IgD-negative memory B cell (primary cell): Measurements from ENCODE around the gene RAD51B. TPM values are rescaled to one million over a fixed set of nuclear protein-coding genes. Genes with fewer than 3 reads are reported as not detected.

ENCODE experiments used
- H3K27ac Mint-ChIP-seq, 3 donors: one replicate each; pipeline ENCODE4 v1.8.0; 2020 to 2022; ENCODE audit warnings: mild to moderate bottlenecking in 3 of 3, mixed read lengths in 3 of 3, moderate library complexity in 1 of 3
- H3K27me3 Mint-ChIP-seq: one replicate; pipeline ENCODE4 v1.8.0; 2021; ENCODE audit warnings: mixed read lengths
- H3K36me3 Mint-ChIP-seq: one replicate; pipeline ENCODE4 v1.8.0; 2020; ENCODE audit warnings: mild to moderate bottlenecking, mixed read lengths
- H3K4me1 Mint-ChIP-seq, 3 donors: one replicate each; pipeline ENCODE4 v1.8.0; 2020 to 2022; ENCODE audit warnings: mixed read lengths in 3 of 3, mild to moderate bottlenecking in 1 of 3
- H3K4me3 Mint-ChIP-seq, 4 donors: one replicate each; pipeline ENCODE4 v1.8.0; 2020 to 2022; ENCODE audit warnings: mild to moderate bottlenecking in 4 of 4, mixed read lengths in 4 of 4, moderate library complexity in 3 of 4
- H3K9me3 Mint-ChIP-seq, 3 donors: one replicate each; pipeline ENCODE4 v1.8.0; 2020 to 2021; ENCODE audit warnings: mixed read lengths in 3 of 3, mild to moderate bottlenecking in 1 of 3
- polyA plus RNA-seq: library from polyadenylated mRNA; unstranded; fragments of 300-500 nt; fragmentation: Illumina TruSeq; gene quantifications from one replicate; pipeline ENCODE4 v1.2.3, GENCODE V29; 2021

RAD51B gene
- polyA plus RNA-seq, 1 donor from 2014 or later, result 24.9 TPM

GRCh38 chr14:68487805-68488590, 668.4 kb downstream of the RAD51B start:
- Mint-ChIP-seq H3K27ac (no peak overlapping the region), H3K9me3 (no peaks in the 10 kb centered on the region), H3K36me3 (no peaks in the 10 kb centered on the region), H3K4me1 (peaks cover 9 to 18% (median 10%) of the 10 kb centered on the region in 3 donors), H3K4me3 (no peak overlapping the region), H3K27me3 (no peaks in the 10 kb centered on the region)

DNA sequence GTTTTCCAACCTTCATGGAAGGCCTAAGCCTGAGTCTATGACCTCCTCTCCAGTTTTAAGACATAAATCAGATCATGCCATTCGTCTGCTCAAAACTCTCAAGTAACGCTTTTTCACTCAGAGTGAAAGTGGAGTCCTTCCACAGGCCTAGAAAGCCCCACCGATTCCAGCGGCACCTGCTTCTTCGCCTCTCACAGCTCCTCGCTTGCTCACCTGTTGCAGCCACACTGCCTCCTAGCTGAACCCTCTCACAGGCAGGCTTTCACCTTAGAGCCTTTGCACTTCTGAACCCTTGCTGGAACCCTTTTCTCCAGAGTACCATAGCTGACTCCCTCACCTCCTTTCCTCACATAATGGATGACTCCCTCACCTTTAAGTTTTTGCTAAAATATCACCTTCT, 672.2 kb downstream of the RAD51B start:
- Mint-ChIP-seq H3K27me3 (no peaks in the 10 kb centered on the region), H3K27ac (no peak overlapping the region), H3K4me1 (peaks cover 23 to 37% (median 31%) of the 10 kb centered on the region in 3 donors), H3K9me3 (peaks cover 0 to 1% (median 0%) of the 10 kb centered on the region in 3 donors), H3K4me3 (peak overlapping the region in 1 of 4 donors; percentile 19), H3K36me3 (no peaks in the 10 kb centered on the region)

GRCh38 chr14:68492381-68493151, 673.0 kb downstream of the RAD51B start:
- no peak overlapping the region for H3K27ac Mint-ChIP-seq
- peaks cover 0 to 1% (median 0%) of the 10 kb centered on the region in 3 donors for H3K9me3 Mint-ChIP-seq
- peaks cover 26 to 37% (median 31%) of the 10 kb centered on the region in 3 donors for H3K4me1 Mint-ChIP-seq
- peak overlapping the region in 1 of 4 donors; percentile 38 for H3K4me3 Mint-ChIP-seq
- H3K27me3 Mint-ChIP-seq, result no peaks in the 10 kb centered on the region
- no peaks in the 10 kb centered on the region for H3K36me3 Mint-ChIP-seq

DNA sequence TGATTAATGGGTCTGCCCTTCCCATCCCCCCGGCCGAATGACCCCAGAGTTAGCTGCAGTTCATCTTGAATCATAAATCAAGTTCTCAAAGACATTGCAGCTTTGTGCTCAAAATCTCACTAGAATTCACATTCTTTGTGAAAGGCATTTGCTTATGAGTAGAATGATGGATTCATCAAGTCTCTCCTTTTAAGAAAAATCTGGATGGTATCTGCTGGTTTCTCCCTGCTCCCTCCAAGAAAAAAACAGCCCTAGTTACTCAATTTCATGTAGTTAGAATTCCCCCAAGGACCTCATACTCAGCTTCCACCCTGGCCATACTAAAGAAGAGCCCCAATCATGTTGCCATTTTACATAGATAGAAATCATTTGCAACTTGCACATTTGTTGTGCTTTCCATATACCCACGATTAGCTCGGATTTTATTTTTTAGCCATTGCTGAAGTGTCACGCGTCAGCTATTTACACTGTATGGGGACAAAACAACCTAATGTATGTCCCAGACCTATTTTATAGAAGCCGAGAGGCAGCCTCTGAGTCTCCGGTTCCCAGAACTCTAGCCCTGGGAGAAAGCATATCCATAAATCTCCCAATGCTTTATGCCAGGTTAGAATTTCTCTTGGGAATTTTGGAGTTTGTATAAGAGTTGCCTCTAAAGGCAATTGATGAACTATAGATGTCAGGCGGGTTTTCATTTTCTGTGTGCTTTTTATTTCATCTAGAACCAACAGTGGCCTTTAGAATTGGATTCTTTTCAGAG, 673.8 kb downstream of the RAD51B start:
- H3K27me3 Mint-ChIP-seq, result no peaks in the 10 kb centered on the region
- H3K4me1 Mint-ChIP-seq, result peaks cover 26 to 37% (median 32%) of the 10 kb centered on the region in 3 donors
- peak overlapping the region in 1 of 4 donors; percentile 38 for H3K4me3 Mint-ChIP-seq
- H3K9me3 Mint-ChIP-seq, result peaks cover 0 to 1% (median 0%) of the 10 kb centered on the region in 3 donors
- H3K27ac Mint-ChIP-seq, result no peak overlapping the region
- no peaks in the 10 kb centered on the region for H3K36me3 Mint-ChIP-seq

GRCh38 chr14:68495101-68496039, 675.8 kb downstream of the RAD51B start:
- Mint-ChIP-seq H3K27me3 (no peaks in the 10 kb centered on the region), H3K4me3 (peak overlapping the region in 3 of 4 donors; percentile 51 to 88 (median 71))

GRCh38 chr14:68497011-68497410, 677.4 kb downstream of the RAD51B start:
- H3K4me3 Mint-ChIP-seq, result no peak overlapping the region
- H3K9me3 Mint-ChIP-seq, result peaks cover 0 to 1% (median 0%) of the 10 kb centered on the region in 3 donors
- peaks cover 4% of the 10 kb centered on the region for H3K36me3 Mint-ChIP-seq
- H3K4me1 Mint-ChIP-seq, result peaks cover 37 to 46% (median 45%) of the 10 kb centered on the region in 3 donors
- no peaks in the 10 kb centered on the region for H3K27me3 Mint-ChIP-seq
- no peak overlapping the region for H3K27ac Mint-ChIP-seq

More at GRCh38 chr14:68495101-68496039, 675.8 kb downstream of the RAD51B start:
- H3K27ac Mint-ChIP-seq, result peak overlapping the region in 1 of 3 donors; percentile 13
- peaks cover 3% of the 10 kb centered on the region for H3K36me3 Mint-ChIP-seq
- H3K9me3 Mint-ChIP-seq, result peaks cover 0 to 1% (median 0%) of the 10 kb centered on the region in 3 donors
- H3K4me1 Mint-ChIP-seq, result peaks cover 28 to 43% (median 42%) of the 10 kb centered on the region in 3 donors

- Mint-ChIP-seq H3K9me3 (peaks cover 0 to under 1% (median 0%) of the 10 kb centered on the region in 3 donors), H3K4me1 (peaks cover 34 to 52% (median 43%) of the 10 kb centered on the region in 3 donors), H3K36me3 (peaks cover 4% of the 10 kb centered on the region), H3K4me3 (no peak overlapping the region), H3K27me3 (no peaks in the 10 kb centered on the region), H3K27ac (peak overlapping the region in 1 of 3 donors; percentile 4)
Measured at GRCh38 chr14:68499451-68499850, 679.9 kb downstream of the RAD51B start.

- Mint-ChIP-seq H3K36me3 (peaks cover 4% of the 10 kb centered on the region), H3K27ac (peak overlapping the region in 1 of 3 donors; percentile 83), H3K27me3 (no peaks in the 10 kb centered on the region), H3K9me3 (no peaks in the 10 kb centered on the region), H3K4me1 (peaks cover 32 to 48% (median 41%) of the 10 kb centered on the region in 3 donors), H3K4me3 (no peak overlapping the region)
Measured at GRCh38 chr14:68501171-68501570, 681.6 kb downstream of the RAD51B start.

DNA sequence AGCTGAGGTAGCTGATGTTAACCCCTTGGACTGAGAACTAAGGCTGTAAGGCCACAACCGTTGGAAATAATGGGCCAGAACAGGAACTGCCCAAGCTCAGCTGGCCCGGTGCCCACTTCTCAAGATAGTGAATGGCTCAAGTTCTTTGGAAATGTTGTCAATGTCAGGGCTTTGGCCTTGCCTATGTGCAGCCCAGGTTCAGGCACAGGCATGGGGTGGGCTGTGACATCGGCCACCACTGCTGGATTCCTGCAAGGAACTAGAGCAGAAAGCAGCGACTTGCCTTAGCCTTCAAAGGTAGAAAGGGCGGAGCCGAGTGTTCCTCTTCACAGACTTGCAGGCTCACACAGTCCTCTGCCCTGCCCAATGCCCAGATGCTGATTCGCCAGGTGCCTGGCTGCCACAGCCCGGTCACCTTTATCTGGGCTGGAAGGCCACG, 682.1 kb downstream of the RAD51B start:
- H3K4me1 Mint-ChIP-seq, result peaks cover 33 to 49% (median 42%) of the 10 kb centered on the region in 3 donors
- H3K9me3 Mint-ChIP-seq, result no peaks in the 10 kb centered on the region
- no peaks in the 10 kb centered on the region for H3K27me3 Mint-ChIP-seq
- H3K27ac Mint-ChIP-seq, result peak overlapping the region in 2 of 3 donors; percentile 43 to 83
- H3K36me3 Mint-ChIP-seq, result peaks cover 4% of the 10 kb centered on the region
- peak overlapping the region in 1 of 4 donors; percentile 78 for H3K4me3 Mint-ChIP-seq

DNA sequence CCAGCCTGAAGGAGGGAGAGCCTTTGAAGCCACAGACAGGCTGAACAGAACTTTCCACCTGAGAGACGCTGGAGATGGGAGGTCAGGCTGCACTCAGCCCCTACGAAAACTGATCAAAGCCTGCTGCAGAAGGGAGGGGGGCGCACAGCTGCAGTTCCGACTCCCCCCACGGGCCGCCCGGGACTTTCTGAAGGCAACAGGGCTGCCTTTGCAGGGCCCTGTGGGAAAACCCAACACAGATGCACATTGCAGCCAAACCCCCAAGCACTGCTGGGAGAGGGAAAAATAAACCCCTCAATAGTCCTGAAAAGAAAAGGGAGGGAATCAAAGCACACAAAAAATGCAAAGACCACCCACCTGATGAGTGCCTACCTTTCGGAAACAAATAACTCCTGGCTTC, 682.7 kb downstream of the RAD51B start:
- Mint-ChIP-seq H3K4me1 (peaks cover 38 to 55% (median 45%) of the 10 kb centered on the region in 3 donors), H3K4me3 (peak overlapping the region in 3 of 4 donors; percentile 18 to 78 (median 21)), H3K9me3 (no peaks in the 10 kb centered on the region), H3K27ac (peak overlapping the region in 2 of 3 donors; percentile 43 to 83), H3K27me3 (no peaks in the 10 kb centered on the region), H3K36me3 (peaks cover 4% of the 10 kb centered on the region)

GRCh38 chr14:68503186-68503825, 683.7 kb downstream of the RAD51B start:
- peaks cover 4% of the 10 kb centered on the region for H3K36me3 Mint-ChIP-seq
- H3K4me1 Mint-ChIP-seq, result peaks cover 43 to 62% (median 54%) of the 10 kb centered on the region in 3 donors
- H3K27ac Mint-ChIP-seq, result peak overlapping the region in 1 of 3 donors; percentile 19
- H3K4me3 Mint-ChIP-seq, result peak overlapping the region in 1 of 4 donors; percentile 61
- H3K27me3 Mint-ChIP-seq, result no peaks in the 10 kb centered on the region
- H3K9me3 Mint-ChIP-seq, result no peaks in the 10 kb centered on the region

DNA sequence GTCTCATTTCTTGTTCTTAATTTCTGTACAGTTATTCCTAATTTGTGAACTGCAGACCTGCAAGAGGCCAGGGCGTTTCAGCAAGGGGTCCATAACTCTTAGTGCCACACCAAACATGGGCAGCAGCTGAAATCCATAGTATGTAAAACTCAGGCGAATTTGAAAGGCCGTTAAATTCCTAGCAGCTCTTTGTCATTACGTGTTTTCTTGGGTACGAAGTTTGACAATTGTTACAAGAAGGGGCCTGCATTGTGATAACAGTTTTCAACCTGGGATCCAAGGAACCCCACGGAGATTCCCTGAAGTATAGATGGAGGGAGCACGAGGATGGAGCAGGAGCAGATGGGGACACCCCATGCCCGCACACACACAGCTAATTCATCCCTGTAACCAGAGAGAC, 685.3 kb downstream of the RAD51B start:
- peaks cover 3% of the 10 kb centered on the region for H3K36me3 Mint-ChIP-seq
- peak overlapping the region in 1 of 4 donors; percentile 20 for H3K4me3 Mint-ChIP-seq
- H3K27me3 Mint-ChIP-seq, result no peaks in the 10 kb centered on the region
- peak overlapping the region in 2 of 3 donors; percentile 73 to 91 for H3K27ac Mint-ChIP-seq
- H3K4me1 Mint-ChIP-seq, result peaks cover 37 to 59% (median 59%) of the 10 kb centered on the region in 3 donors
- H3K9me3 Mint-ChIP-seq, result no peaks in the 10 kb centered on the region

- peak overlapping the region; percentile 53 to 92 (median 91) for H3K27ac Mint-ChIP-seq
- H3K4me3 Mint-ChIP-seq, result peak overlapping the region; percentile 0 to 83 (median 40)
- H3K27me3 Mint-ChIP-seq, result no peaks in the 10 kb centered on the region
- no peaks in the 10 kb centered on the region for H3K36me3 Mint-ChIP-seq
- peaks cover 34 to 62% (median 58%) of the 10 kb centered on the region in 3 donors for H3K4me1 Mint-ChIP-seq
- no peaks in the 10 kb centered on the region for H3K9me3 Mint-ChIP-seq
Measured at GRCh38 chr14:68506021-68506644, 686.6 kb downstream of the RAD51B start.
